Calu3 (cell line): ENCODE data around the gene HSPA1L. TPM values are rescaled to one million over a fixed set of nuclear protein-coding genes. Genes with fewer than 3 reads are reported as not detected.
"Not testable (repeated sequence)": the region's sequence is repeated elsewhere in the genome, so short reads cannot be mapped to it uniquely, and the experiment has no call there.

ENCODE experiments used
- BruUV-seq: library from RNA; stranded (reverse); fragments of 400-500 nt; replicated peaks from 2 replicates; lab custom pipeline; 2021; lab: Mats Ljungman, UMichigan
- CTCF ChIA-PET: fragments of 300-600 bp; sonication (Branson Sonifier 250); formaldehyde crosslinking; loops from one replicate; lab custom pipeline; 2022; ENCODE audit warnings: antibody characterized with exemption; lab: Charles Lee
- DNase-seq: peaks from one replicate; pipeline ENCODE4 v3.0.0; 2022
- H3K27ac Mint-ChIP-seq: one replicate; pipeline ENCODE4 v1.8.0; 2022; ENCODE audit warnings: mixed read lengths; ENCODE audit not compliant: unreplicated experiment
- H3K27me3 Mint-ChIP-seq: one replicate; pipeline ENCODE4 v1.8.0; 2022; ENCODE audit warnings: mixed read lengths; ENCODE audit not compliant: unreplicated experiment
- H3K36me3 Mint-ChIP-seq: one replicate; pipeline ENCODE4 v1.8.0; 2022; ENCODE audit warnings: mild to moderate bottlenecking, moderate library complexity, mixed read lengths; ENCODE audit not compliant: insufficient read depth, unreplicated experiment
- H3K4me1 Mint-ChIP-seq: one replicate; pipeline ENCODE4 v1.8.0; 2022; ENCODE audit warnings: mild to moderate bottlenecking, low read depth, mixed read lengths; ENCODE audit not compliant: unreplicated experiment
- H3K4me3 Mint-ChIP-seq: one replicate; pipeline ENCODE4 v1.8.0; 2022; ENCODE audit warnings: mild to moderate bottlenecking, low read depth, moderate library complexity, mixed read lengths; ENCODE audit not compliant: unreplicated experiment
- H3K9me3 Mint-ChIP-seq: one replicate; pipeline ENCODE4 v1.8.0; 2022; ENCODE audit warnings: low read depth, mixed read lengths; ENCODE audit not compliant: unreplicated experiment
- CTCF ChIP-seq: fragments of 200-600 bp; IDR thresholded peaks from one replicate; pipeline ENCODE4 v1.8.0; 2022; ENCODE audit warnings: antibody characterized with exemption; ENCODE audit not compliant: unreplicated experiment
- intact Hi-C: fragments of 100-400 bp; cut with micrococcal nuclease; formaldehyde crosslinking; loops from one replicate; pipeline ENCODE4 v1.10.0; 2022; ENCODE audit not compliant: unreplicated experiment
- total RNA-seq: library from RNA; stranded (reverse); gene quantifications from 2 replicates; pipeline ENCODE4 v1.2.3, GENCODE V29; 2022

HSPA1L gene
- total RNA-seq, 1 experiment from 2014 or later = 4.2 TPM

GRCh38 chr6:31794866-31795615 is 20.0 kb downstream of the HSPA1L start:
- no peak for TF ChIP-seq CTCF
- Mint-ChIP-seq H3K4me1 (peaks cover 45% of the 10 kb centered on the region), H3K4me3 (peak overlapping the region; percentile 84), H3K27ac (peak overlapping the region; percentile 93), H3K9me3 (no peaks in the 10 kb centered on the region), H3K27me3 (no peaks in the 10 kb centered on the region), H3K36me3 (peaks cover 94% of the 10 kb centered on the region)
- intact Hi-C loops = loop anchor here (2.0 to 5.0 kb wide), 2 partner anchors 26 to 37 kb away; no protein-coding TSS in a partner anchor
- CTCF ChIA-PET = interaction anchor here (0.5 to 2.7 kb wide), 12 partner anchors 12 to 333 kb away, joined by 3 to 19 read pairs (median 6); partner anchors contain the start of genes ATF6B, HSPA1A, HSPA1B and HSPA1L
- no peak for DNase-seq
- BruUV-seq = TSS peak; percentile 36

- DNase-seq = no peak
- BruUV-seq = no TSS peak
- intact Hi-C loops = loop anchor here (2.0 to 5.0 kb wide), 2 partner anchors 26 to 38 kb away; no protein-coding TSS in a partner anchor
- peak overlapping the region; percentile 84 for H3K4me3 Mint-ChIP-seq
- H3K9me3 Mint-ChIP-seq = no peaks in the 10 kb centered on the region
- peak overlapping the region; percentile 93 for H3K27ac Mint-ChIP-seq
- CTCF ChIA-PET = interaction anchor here (0.5 to 2.7 kb wide), 7 partner anchors 19 to 334 kb away, joined by 3 to 19 read pairs (median 9); partner anchors contain the start of genes ATF6B, HSPA1A, HSPA1B and HSPA1L
- peaks cover 94% of the 10 kb centered on the region for H3K36me3 Mint-ChIP-seq
- no peak for TF ChIP-seq CTCF
- no peaks in the 10 kb centered on the region for H3K27me3 Mint-ChIP-seq
- peaks cover 45% of the 10 kb centered on the region for H3K4me1 Mint-ChIP-seq
Observed at GRCh38 chr6:31794294-31794865, 20.7 kb downstream of the HSPA1L start.

GRCh38 chr6:31793927-31794245 is 21.2 kb downstream of the HSPA1L start:
- H3K27me3 Mint-ChIP-seq, BruUV-seq, H3K9me3 Mint-ChIP-seq, DNase-seq: not testable (repeated sequence)
- H3K4me1 Mint-ChIP-seq = peaks cover 45% of the 10 kb centered on the region
- peak overlapping the region; percentile 93 for H3K27ac Mint-ChIP-seq
- peaks cover 97% of the 10 kb centered on the region for H3K36me3 Mint-ChIP-seq
- CTCF ChIA-PET = interaction anchor here (2.7 kb wide), 1 partner anchor 28 kb away, joined by 7 read pairs; no protein-coding TSS in a partner anchor
- intact Hi-C loops = loop anchor here (2.0 to 5.0 kb wide), 2 partner anchors 27 to 38 kb away; no protein-coding TSS in a partner anchor
- H3K4me3 Mint-ChIP-seq = peak overlapping the region; percentile 84

GRCh38 chr6:31792761-31793171 is 22.3 kb downstream of the HSPA1L start:
- intact Hi-C loops = loop anchor here (5.0 kb wide), 1 partner anchor 40 kb away; no protein-coding TSS in a partner anchor
- H3K36me3 Mint-ChIP-seq = peaks cover 93% of the 10 kb centered on the region
- H3K27me3 Mint-ChIP-seq = no peaks in the 10 kb centered on the region
- TF ChIP-seq CTCF = no peak
- peaks cover 45% of the 10 kb centered on the region for H3K4me1 Mint-ChIP-seq
- H3K27ac Mint-ChIP-seq = peak overlapping the region; percentile 93
- peak overlapping the region; percentile 84 for H3K4me3 Mint-ChIP-seq
- H3K9me3 Mint-ChIP-seq = no peaks in the 10 kb centered on the region
- DNase-seq = peak; percentile 96
- BruUV-seq = no TSS peak
- CTCF ChIA-PET = interaction anchor here (0.9 to 1.2 kb wide), 3 partner anchors 18 to 53 kb away, joined by 3 to 4 read pairs (median 3); partner anchors contain the start of genes HSPA1B and MSH5
